Measurements from ENCODE around the gene GDF9. TPM values are rescaled to one million over a fixed set of nuclear protein-coding genes. Genes with fewer than 3 reads are reported as not detected.
"Not testable (repeated sequence)": the region's sequence is repeated elsewhere in the genome, so short reads cannot be mapped to it uniquely, and the experiment has no call there.

GDF9 gene
- total and polyA plus RNA-seq, 2 donors = 0.47 to 2.5 TPM

- Histone ChIP-seq H3K36me3 (ENCODE audit: control insufficient read depth in 2 of 2, insufficient read depth in 2 of 2, low read length in 1 of 2) (peaks cover 16 to 25% of the 10 kb centered on the region in 2 donors), H3K27me3 (ENCODE audit: control insufficient read depth in 2 of 2, insufficient read depth in 1 of 2, low read length in 1 of 2) (no peaks in the 10 kb centered on the region), H3K4me1 (ENCODE audit: control insufficient read depth in 2 of 2, insufficient read depth in 2 of 2, low read length in 2 of 2) (peaks cover 8 to 10% of the 10 kb centered on the region in 2 donors), H3K9me3 (ENCODE audit: control insufficient read depth in 2 of 2, insufficient read depth in 1 of 2, low read length in 1 of 2) (no peaks in the 10 kb centered on the region), H3K4me3 (ENCODE audit: low read length in 2 of 2) (peak overlapping the region; percentile 71 to 82), H3K27ac (ENCODE audit: low read depth in 1 of 2, low read length in 1 of 2) (peak overlapping the region; percentile 82 to 87)
- peak in 2 of 9 donors; percentile 5 to 15 for DNase-seq (ENCODE audit: low read depth in 6 of 9, low spot score in 9 of 9)
- 48% methylated on average over 30 of the region's 30 CpGs for WGBS
Measured at GRCh38 chr5:132865668-132866341, 464 bp downstream of the GDF9 start.

- no peak overlapping the region for H3K4me3 ChIP-seq (ENCODE audit: low read length in 2 of 2)
- H3K27ac ChIP-seq (ENCODE audit: low read depth in 1 of 2, low read length in 1 of 2) = no peak overlapping the region
- no peaks in the 10 kb centered on the region for H3K27me3 ChIP-seq (ENCODE audit: control insufficient read depth in 2 of 2, insufficient read depth in 1 of 2, low read length in 1 of 2)
- peaks cover 2 to 4% of the 10 kb centered on the region in 2 donors for H3K4me1 ChIP-seq (ENCODE audit: control insufficient read depth in 2 of 2, insufficient read depth in 2 of 2, low read length in 2 of 2)
- no peaks in the 10 kb centered on the region for H3K36me3 ChIP-seq (ENCODE audit: control insufficient read depth in 2 of 2, insufficient read depth in 2 of 2, low read length in 1 of 2)
- H3K9me3 ChIP-seq (ENCODE audit: control insufficient read depth in 2 of 2, insufficient read depth in 1 of 2, low read length in 1 of 2) = no peaks in the 10 kb centered on the region
- WGBS = 89% methylated on average over 5 of the region's 5 CpGs
- DNase-seq (ENCODE audit: low read depth in 6 of 9, low spot score in 9 of 9) = no peak
Measured at GRCh38 chr5:132860742-132861141, 5.5 kb downstream of the GDF9 start.

- Histone ChIP-seq H3K4me1 (ENCODE audit: control insufficient read depth in 2 of 2, insufficient read depth in 2 of 2, low read length in 2 of 2) (no peaks in the 10 kb centered on the region), H3K9me3 (ENCODE audit: control insufficient read depth in 2 of 2, insufficient read depth in 1 of 2, low read length in 1 of 2) (no peaks in the 10 kb centered on the region), H3K4me3 (ENCODE audit: low read length in 2 of 2) (no peak overlapping the region), H3K27me3 (ENCODE audit: control insufficient read depth in 2 of 2, insufficient read depth in 1 of 2, low read length in 1 of 2) (no peaks in the 10 kb centered on the region), H3K27ac (ENCODE audit: low read depth in 1 of 2, low read length in 1 of 2) (no peak overlapping the region), H3K36me3 (ENCODE audit: control insufficient read depth in 2 of 2, insufficient read depth in 2 of 2, low read length in 1 of 2) (no peaks in the 10 kb centered on the region)
- 95% methylated on average over 2 of the region's 2 CpGs for WGBS
- DNase-seq (ENCODE audit: low read depth in 6 of 9, low spot score in 9 of 9) = no peak
Measured at GRCh38 chr5:132859889-132860437, 6.3 kb downstream of the GDF9 start.

GRCh38 chr5:132856011-132856410 lies 10.3 kb downstream of the GDF9 start:
- no peaks in the 10 kb centered on the region for H3K36me3 ChIP-seq (ENCODE audit: control insufficient read depth in 2 of 2, insufficient read depth in 2 of 2, low read length in 1 of 2)
- no peak overlapping the region for H3K27ac ChIP-seq (ENCODE audit: low read depth in 1 of 2, low read length in 1 of 2)
- no peak overlapping the region for H3K4me3 ChIP-seq (ENCODE audit: low read length in 2 of 2)
- H3K4me1 ChIP-seq (ENCODE audit: control insufficient read depth in 2 of 2, insufficient read depth in 2 of 2, low read length in 2 of 2) = no peaks in the 10 kb centered on the region
- H3K27me3 ChIP-seq (ENCODE audit: control insufficient read depth in 2 of 2, insufficient read depth in 1 of 2, low read length in 1 of 2) = no peaks in the 10 kb centered on the region
- no peak for DNase-seq (ENCODE audit: low read depth in 6 of 9, low spot score in 9 of 9)
- WGBS = 93% methylated on average over 3 of the region's 3 CpGs
- H3K9me3 ChIP-seq (ENCODE audit: control insufficient read depth in 2 of 2, insufficient read depth in 1 of 2, low read length in 1 of 2) = no peaks in the 10 kb centered on the region

- not testable (repeated sequence) for H3K4me1 ChIP-seq (ENCODE audit: control insufficient read depth in 2 of 2, insufficient read depth in 2 of 2, low read length in 2 of 2); H3K27ac ChIP-seq (ENCODE audit: low read depth in 1 of 2, low read length in 1 of 2); H3K36me3 ChIP-seq (ENCODE audit: control insufficient read depth in 2 of 2, insufficient read depth in 2 of 2, low read length in 1 of 2); H3K9me3 ChIP-seq (ENCODE audit: control insufficient read depth in 2 of 2, insufficient read depth in 1 of 2, low read length in 1 of 2); DNase-seq (ENCODE audit: low read depth in 6 of 9, low spot score in 9 of 9); H3K27me3 ChIP-seq (ENCODE audit: control insufficient read depth in 2 of 2, insufficient read depth in 1 of 2, low read length in 1 of 2); H3K4me3 ChIP-seq (ENCODE audit: low read length in 2 of 2)
- 98% methylated on average over 5 of the region's 5 CpGs for WGBS
Measured at GRCh38 chr5:132854992-132855391, 11.3 kb downstream of the GDF9 start.

- H3K27me3 ChIP-seq (ENCODE audit: control insufficient read depth in 2 of 2, insufficient read depth in 1 of 2, low read length in 1 of 2) = no peaks in the 10 kb centered on the region
- no peaks in the 10 kb centered on the region for H3K4me1 ChIP-seq (ENCODE audit: control insufficient read depth in 2 of 2, insufficient read depth in 2 of 2, low read length in 2 of 2)
- no peaks in the 10 kb centered on the region for H3K9me3 ChIP-seq (ENCODE audit: control insufficient read depth in 2 of 2, insufficient read depth in 1 of 2, low read length in 1 of 2)
- WGBS = 67% methylated on average over 3 of the region's 3 CpGs
- H3K4me3 ChIP-seq (ENCODE audit: low read length in 2 of 2) = no peak overlapping the region
- no peak for DNase-seq (ENCODE audit: low read depth in 6 of 9, low spot score in 9 of 9)
- H3K36me3 ChIP-seq (ENCODE audit: control insufficient read depth in 2 of 2, insufficient read depth in 2 of 2, low read length in 1 of 2) = no peaks in the 10 kb centered on the region
- H3K27ac ChIP-seq (ENCODE audit: low read depth in 1 of 2, low read length in 1 of 2) = no peak overlapping the region
Measured at GRCh38 chr5:132854301-132854700, 12.0 kb downstream of the GDF9 start.

- H3K36me3 ChIP-seq (ENCODE audit: control insufficient read depth in 2 of 2, insufficient read depth in 2 of 2, low read length in 1 of 2) = no peaks in the 10 kb centered on the region
- H3K27me3 ChIP-seq (ENCODE audit: control insufficient read depth in 2 of 2, insufficient read depth in 1 of 2, low read length in 1 of 2) = no peaks in the 10 kb centered on the region
- H3K4me3 ChIP-seq (ENCODE audit: low read length in 2 of 2) = no peak overlapping the region
- WGBS = 6% methylated on average over 1 of the region's 1 CpG
- H3K9me3 ChIP-seq (ENCODE audit: control insufficient read depth in 2 of 2, insufficient read depth in 1 of 2, low read length in 1 of 2) = no peaks in the 10 kb centered on the region
- H3K4me1 ChIP-seq (ENCODE audit: control insufficient read depth in 2 of 2, insufficient read depth in 2 of 2, low read length in 2 of 2) = no peaks in the 10 kb centered on the region
- no peak for DNase-seq (ENCODE audit: low read depth in 6 of 9, low spot score in 9 of 9)
- H3K27ac ChIP-seq (ENCODE audit: low read depth in 1 of 2, low read length in 1 of 2) = no peak overlapping the region
Measured at GRCh38 chr5:132853790-132854189, 12.5 kb downstream of the GDF9 start.

- Histone ChIP-seq H3K9me3 (ENCODE audit: control insufficient read depth in 2 of 2, insufficient read depth in 1 of 2, low read length in 1 of 2) (no peaks in the 10 kb centered on the region), H3K36me3 (ENCODE audit: control insufficient read depth in 2 of 2, insufficient read depth in 2 of 2, low read length in 1 of 2) (no peaks in the 10 kb centered on the region), H3K27ac (ENCODE audit: low read depth in 1 of 2, low read length in 1 of 2) (no peak overlapping the region), H3K4me3 (ENCODE audit: low read length in 2 of 2) (no peak overlapping the region), H3K4me1 (ENCODE audit: control insufficient read depth in 2 of 2, insufficient read depth in 2 of 2, low read length in 2 of 2) (no peaks in the 10 kb centered on the region), H3K27me3 (ENCODE audit: control insufficient read depth in 2 of 2, insufficient read depth in 1 of 2, low read length in 1 of 2) (no peaks in the 10 kb centered on the region)
- DNase-seq (ENCODE audit: low read depth in 6 of 9, low spot score in 9 of 9) = no peak
- 99% methylated on average over 3 of the region's 3 CpGs for WGBS
Measured at GRCh38 chr5:132853323-132853722, 12.9 kb downstream of the GDF9 start.

GRCh38 chr5:132850066-132850465 lies 16.2 kb downstream of the GDF9 start:
- WGBS = 96% methylated on average over 2 of the region's 2 CpGs
- H3K4me3 ChIP-seq (ENCODE audit: low read length in 2 of 2) = no peak overlapping the region
- H3K4me1 ChIP-seq (ENCODE audit: control insufficient read depth in 2 of 2, insufficient read depth in 2 of 2, low read length in 2 of 2) = no peaks in the 10 kb centered on the region
- H3K27ac ChIP-seq (ENCODE audit: low read depth in 1 of 2, low read length in 1 of 2) = no peak overlapping the region
- no peaks in the 10 kb centered on the region for H3K27me3 ChIP-seq (ENCODE audit: control insufficient read depth in 2 of 2, insufficient read depth in 1 of 2, low read length in 1 of 2)
- H3K9me3 ChIP-seq (ENCODE audit: control insufficient read depth in 2 of 2, insufficient read depth in 1 of 2, low read length in 1 of 2) = no peaks in the 10 kb centered on the region
- no peaks in the 10 kb centered on the region for H3K36me3 ChIP-seq (ENCODE audit: control insufficient read depth in 2 of 2, insufficient read depth in 2 of 2, low read length in 1 of 2)
- DNase-seq (ENCODE audit: low read depth in 6 of 9, low spot score in 9 of 9) = no peak
